GM12801 (cell line): ENCODE data around the gene SUPT20H.

Experiments used
- TF ChIP-seq, protein P1 (sequence below): IDR thresholded peaks from one replicate; pipeline ENCODE4 v1.5.1; 2011; ENCODE audit warnings: control low read depth; ENCODE audit not compliant: insufficient read length; ENCODE audit errors: extremely low read depth

The SUPT20H gene

GRCh38 chr13:37058910-37059847 lies at the start of gene SUPT20H:
SUPT20H (minus strand) TSS chr13:37059688; CDS start chr13:37051490, 8,198 bp downstream.
- TF ChIP-seq, protein P1, sequence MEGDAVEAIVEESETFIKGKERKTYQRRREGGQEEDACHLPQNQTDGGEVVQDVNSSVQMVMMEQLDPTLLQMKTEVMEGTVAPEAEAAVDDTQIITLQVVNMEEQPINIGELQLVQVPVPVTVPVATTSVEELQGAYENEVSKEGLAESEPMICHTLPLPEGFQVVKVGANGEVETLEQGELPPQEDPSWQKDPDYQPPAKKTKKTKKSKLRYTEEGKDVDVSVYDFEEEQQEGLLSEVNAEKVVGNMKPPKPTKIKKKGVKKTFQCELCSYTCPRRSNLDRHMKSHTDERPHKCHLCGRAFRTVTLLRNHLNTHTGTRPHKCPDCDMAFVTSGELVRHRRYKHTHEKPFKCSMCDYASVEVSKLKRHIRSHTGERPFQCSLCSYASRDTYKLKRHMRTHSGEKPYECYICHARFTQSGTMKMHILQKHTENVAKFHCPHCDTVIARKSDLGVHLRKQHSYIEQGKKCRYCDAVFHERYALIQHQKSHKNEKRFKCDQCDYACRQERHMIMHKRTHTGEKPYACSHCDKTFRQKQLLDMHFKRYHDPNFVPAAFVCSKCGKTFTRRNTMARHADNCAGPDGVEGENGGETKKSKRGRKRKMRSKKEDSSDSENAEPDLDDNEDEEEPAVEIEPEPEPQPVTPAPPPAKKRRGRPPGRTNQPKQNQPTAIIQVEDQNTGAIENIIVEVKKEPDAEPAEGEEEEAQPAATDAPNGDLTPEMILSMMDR: no peak

DNA sequence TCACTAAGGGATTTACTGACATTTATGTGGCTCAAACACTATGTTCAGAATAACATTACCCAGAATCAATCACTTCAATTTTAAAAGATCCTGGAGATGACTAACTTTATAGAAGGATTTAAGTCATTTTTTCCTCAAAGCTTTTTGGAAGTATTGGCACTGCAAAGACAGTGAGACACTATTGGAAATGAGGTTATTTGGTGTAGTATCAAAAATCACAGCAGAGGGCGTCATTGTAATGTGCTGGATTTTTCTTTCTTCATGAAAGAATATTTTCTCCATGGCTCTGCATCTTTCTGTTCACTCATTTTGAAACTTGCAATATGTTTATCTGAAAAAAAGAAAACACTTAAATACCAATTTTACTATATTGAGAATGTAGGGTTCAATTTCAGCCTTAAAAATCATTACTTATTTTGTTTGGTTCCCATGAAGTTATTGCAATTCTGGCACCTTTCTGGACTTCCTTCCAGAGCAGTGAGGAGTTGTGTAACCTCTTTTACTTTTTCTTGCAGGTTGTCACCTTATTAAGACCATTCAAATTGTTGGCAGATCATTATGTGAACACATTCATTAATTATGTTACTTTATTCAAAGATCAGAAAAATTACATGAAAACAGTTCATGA lies 49.7 kb upstream of the SUPT20H start:
- TF ChIP-seq, protein P1: no peak

- TF ChIP-seq, protein P1: no peak
Observed at GRCh38 chr13:37107868-37108267, 48.4 kb upstream of the SUPT20H start.

DNA sequence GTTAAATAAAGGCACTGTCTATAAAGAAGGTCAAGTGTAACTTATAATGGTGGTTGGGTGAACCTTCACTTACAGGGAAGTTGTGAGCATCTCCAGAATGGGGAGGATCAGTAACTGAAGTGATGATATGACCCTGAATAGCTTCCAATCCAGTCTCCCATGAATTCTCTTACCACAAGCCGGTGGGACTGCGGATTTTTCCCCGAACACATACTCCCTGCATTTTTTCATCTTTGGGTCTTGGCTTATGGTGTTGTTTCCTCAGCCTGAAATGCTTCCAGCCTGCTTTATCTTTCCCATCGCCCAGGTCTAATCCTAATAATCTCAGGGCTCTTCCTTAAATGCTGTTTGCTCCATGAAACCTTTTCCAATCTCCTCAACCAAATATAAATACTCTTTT lies 48.0 kb upstream of the SUPT20H start:
- TF ChIP-seq, protein P1: no peak

- TF ChIP-seq, protein P1: no peak
Observed at GRCh38 chr13:37106642-37107041, 47.2 kb upstream of the SUPT20H start.

DNA sequence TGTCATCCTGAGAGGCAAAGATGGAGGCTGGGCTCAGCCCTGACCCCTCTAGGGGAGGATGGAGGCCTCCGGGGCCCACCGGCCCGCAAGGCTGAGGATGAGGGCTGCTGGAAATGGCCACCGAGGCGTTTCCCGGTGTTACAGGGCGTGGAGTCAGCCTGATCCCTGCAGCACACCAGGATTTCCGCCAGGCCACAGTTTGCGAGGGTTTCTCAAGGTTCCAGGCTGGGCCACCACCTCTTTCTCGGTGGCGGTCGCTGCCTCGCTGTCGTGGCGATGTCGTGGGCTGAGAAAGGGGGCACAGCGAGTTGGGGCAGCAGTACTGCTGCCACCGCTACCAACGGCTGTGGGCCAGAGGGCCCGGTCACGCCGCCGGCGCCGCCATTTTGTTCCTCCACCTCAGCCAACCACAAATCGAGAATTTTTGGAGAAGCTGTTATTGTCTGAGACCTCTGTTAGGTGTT lies 45.8 kb upstream of the SUPT20H start, which contains the start of gene CSNK1A1L:
CSNK1A1L (minus strand) TSS at position 414 of the 464 bp plus-strand sequence; CDS start at position 6, 408 bp downstream.
- TF ChIP-seq, protein P1: no peak

DNA sequence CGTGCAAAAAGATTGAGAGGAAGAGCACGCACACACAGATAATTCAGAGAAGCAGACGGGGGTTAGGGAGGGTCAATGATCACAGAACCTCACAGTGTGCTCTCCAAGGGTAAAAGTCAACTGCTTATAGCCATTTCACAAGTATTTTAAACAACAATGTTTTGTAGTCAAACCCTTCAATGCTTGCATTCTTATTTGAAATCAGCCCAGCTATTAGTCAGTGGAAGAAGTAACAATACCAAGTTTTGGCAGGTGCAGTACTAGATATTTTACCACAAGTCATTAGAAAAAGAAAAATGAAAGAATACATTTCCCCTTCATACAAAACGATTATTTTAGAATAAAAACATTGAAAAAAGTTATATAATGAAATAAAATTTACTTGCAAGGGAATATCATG lies 43.4 kb upstream of the SUPT20H start:
- TF ChIP-seq, protein P1: no peak
